LoVo (cell line): ENCODE results near the gene GRID2.
"Not testable (repeated sequence)": the region's sequence is repeated elsewhere in the genome, so short reads cannot be mapped to it uniquely, and the experiment has no call there.

Source experiments
- DNase-seq: peaks from one replicate; pipeline ENCODE4 v3.0.0-alpha.2; 2016; ENCODE audit warnings: low spot score

Gene GRID2

GRCh38 chr4:92444143-92444843, 140.5 kb downstream of the GRID2 start:
- not testable (repeated sequence) for DNase-seq

- no peak for DNase-seq
Measured at GRCh38 chr4:92445127-92445526, 141.4 kb downstream of the GRID2 start.

- no peak for DNase-seq
Measured at GRCh38 chr4:92447255-92447905, 143.6 kb downstream of the GRID2 start.

GRCh38 chr4:92448176-92448575, 144.4 kb downstream of the GRID2 start:
- DNase-seq, result not testable (repeated sequence)

- no peak for DNase-seq
Measured at GRCh38 chr4:92450694-92451093, 146.9 kb downstream of the GRID2 start.

GRCh38 chr4:92451782-92452181, 148.0 kb downstream of the GRID2 start:
- DNase-seq, result no peak

- DNase-seq, result not testable (repeated sequence)
Measured at GRCh38 chr4:92452383-92452782, 148.6 kb downstream of the GRID2 start.

- DNase-seq, result no peak
Measured at GRCh38 chr4:92455329-92455839, 151.6 kb downstream of the GRID2 start.

GRCh38 chr4:92455951-92456350, 152.2 kb downstream of the GRID2 start:
- no peak for DNase-seq

- no peak for DNase-seq
Measured at GRCh38 chr4:92461732-92462131, 158.0 kb downstream of the GRID2 start.

GRCh38 chr4:92477298-92477697, 173.5 kb downstream of the GRID2 start:
- no peak for DNase-seq

GRCh38 chr4:92483341-92483740, 179.6 kb downstream of the GRID2 start:
- no peak for DNase-seq

- DNase-seq, result no peak
Measured at GRCh38 chr4:92488496-92488895, 184.7 kb downstream of the GRID2 start.

GRCh38 chr4:92497141-92497540, 193.4 kb downstream of the GRID2 start:
- no peak for DNase-seq

- DNase-seq, result no peak
Measured at GRCh38 chr4:92501456-92501855, 197.7 kb downstream of the GRID2 start.

GRCh38 chr4:92506933-92507332, 203.2 kb downstream of the GRID2 start:
- no peak for DNase-seq

- DNase-seq, result no peak
Measured at GRCh38 chr4:92514627-92515026, 210.9 kb downstream of the GRID2 start.

- no peak for DNase-seq
Measured at GRCh38 chr4:92516450-92516849, 212.7 kb downstream of the GRID2 start.

- DNase-seq, result no peak
Measured at GRCh38 chr4:92519727-92520126, 216.0 kb downstream of the GRID2 start.

GRCh38 chr4:92520563-92520962, 216.8 kb downstream of the GRID2 start:
- no peak for DNase-seq

- DNase-seq, result no peak
Measured at GRCh38 chr4:92521941-92522340, 218.2 kb downstream of the GRID2 start.

GRCh38 chr4:92522356-92522755, 218.6 kb downstream of the GRID2 start:
- no peak for DNase-seq

GRCh38 chr4:92524131-92524530, 220.4 kb downstream of the GRID2 start:
- no peak for DNase-seq

GRCh38 chr4:92528541-92528940, 224.8 kb downstream of the GRID2 start:
- no peak for DNase-seq
